Activated B cell treated with CpG ODN at 0.5 μM for 24 hours (primary cell): ENCODE data around the gene CCDC142. TPM values are rescaled to one million over a fixed set of nuclear protein-coding genes. Genes with fewer than 3 reads are reported as not detected.
A peak's percentile ranks its signal among the peaks of the same experiment; 100 is the strongest.

Experiments used
- ATAC-seq: fragments of 200-7000 bp; cut with Tn5 transposase; one replicate; pipeline ENCODE4 v1.10.0; 2021; ENCODE audit warnings: low read depth, mild to moderate bottlenecking, moderate library complexity
- CTCF ChIA-PET: fragments of 350-600 bp; sonication (Branson Sonifier 250); formaldehyde crosslinking; loops from one replicate; lab custom pipeline; 2021; ENCODE audit warnings: antibody characterized with exemption; lab: Charles Lee
- POLR2A ChIA-PET: fragments of 350-600 bp; sonication (Branson Sonifier 250); formaldehyde crosslinking; loops from one replicate; lab custom pipeline; 2021; ENCODE audit warnings: antibody characterized with exemption; lab: Charles Lee
- DNase-seq: peaks from one replicate; pipeline ENCODE4 v3.0.0; 2022
- H3K27ac Mint-ChIP-seq: one replicate; pipeline ENCODE4 v1.8.0; 2020; ENCODE audit warnings: mixed read lengths
- H3K27me3 Mint-ChIP-seq: one replicate; pipeline ENCODE4 v1.8.0; 2021; ENCODE audit warnings: mixed read lengths
- H3K36me3 Mint-ChIP-seq: one replicate; pipeline ENCODE4 v1.8.0; 2021; ENCODE audit warnings: low read depth, mixed read lengths
- H3K4me1 Mint-ChIP-seq: one replicate; pipeline ENCODE4 v1.8.0; 2021; ENCODE audit warnings: mixed read lengths
- H3K4me3 Mint-ChIP-seq: one replicate; pipeline ENCODE4 v1.8.0; 2020; ENCODE audit warnings: mild to moderate bottlenecking, mixed read lengths
- H3K9me3 Mint-ChIP-seq: one replicate; pipeline ENCODE4 v1.8.0; 2020; ENCODE audit warnings: mixed read lengths
- CTCF ChIP-seq: fragments of 200-600 bp; IDR thresholded peaks from one replicate; pipeline ENCODE4 v1.8.0; 2022; ENCODE audit warnings: antibody characterized with exemption, mild to moderate bottlenecking
- intact Hi-C: fragments of 100-400 bp; cut with micrococcal nuclease; formaldehyde crosslinking; loops from one replicate; pipeline ENCODE4 v1.15.1; 2024
- total RNA-seq: library from RNA; stranded (reverse); gene quantifications from 2 replicates; pipeline ENCODE4 v1.2.3, GENCODE V29; 2022

The CCDC142 gene
- total RNA-seq, 1 donor from 2014 or later: 40.4 TPM

- H3K9me3 Mint-ChIP-seq: no peaks in the 10 kb centered on the region
- ATAC-seq (peak; percentile 10), DNase-seq (no peak)
- peak overlapping the region; percentile 100 for H3K27ac Mint-ChIP-seq
- H3K27me3 Mint-ChIP-seq: peaks cover 24% of the 10 kb centered on the region
- H3K4me3 Mint-ChIP-seq: peak overlapping the region; percentile 96
- H3K4me1 Mint-ChIP-seq: peaks cover 47% of the 10 kb centered on the region
- POLR2A ChIA-PET: interaction anchor here (0.5 to 5.6 kb wide), 17 partner anchors 8 to 317 kb away, joined by 3 to 63 read pairs (median 7); partner anchors contain the start of genes AUP1, CCDC142, DQX1 and HTRA2
- H3K36me3 Mint-ChIP-seq: peaks cover 33% of the 10 kb centered on the region
- CTCF ChIA-PET: interaction anchor here (1.0 to 3.2 kb wide), 6 partner anchors 8 to 80 kb away, joined by 3 to 30 read pairs (median 8); partner anchors contain the start of genes CCDC142 and TTC31
- no peak for TF ChIP-seq CTCF
- intact Hi-C loops: loop anchor here (1.0 to 10.0 kb wide), 10 partner anchors 8 to 327 kb away; partner anchors contain the start of genes AUP1, DOK1, HK2 and HTRA2
Observed at GRCh38 chr2:74507926-74508520, 25.2 kb upstream of the CCDC142 start.

- Mint-ChIP-seq H3K36me3 (peaks cover 33% of the 10 kb centered on the region), H3K27ac (peak within 1 kb of the TSS; percentile 100), H3K27me3 (peaks cover 24% of the 10 kb centered on the region), H3K4me3 (peak within 1 kb of the TSS; percentile 96), H3K9me3 (no peaks in the 10 kb centered on the region), H3K4me1 (peaks cover 52% of the 10 kb centered on the region)
- TF ChIP-seq CTCF: no peak
- peak; percentile 99 for DNase-seq
- CTCF ChIA-PET: interaction anchor here (0.9 to 3.2 kb wide), 9 partner anchors 9 to 81 kb away, joined by 3 to 30 read pairs (median 5); partner anchors contain the start of genes AUP1, CCDC142, HTRA2 and TTC31
- POLR2A ChIA-PET: interaction anchor here (0.6 to 5.6 kb wide), 16 partner anchors 9 to 1185 kb away, joined by 3 to 63 read pairs (median 7); partner anchors contain the start of genes AUP1, CCDC142, DQX1 and HTRA2
- peak; percentile 85 for ATAC-seq
- intact Hi-C loops: loop anchor here (1.0 to 10.0 kb wide), 10 partner anchors 9 to 327 kb away; partner anchors contain the start of genes AUP1, DOK1, HK2 and HTRA2
Observed at GRCh38 chr2:74507145-74507925, 24.5 kb upstream of the CCDC142 start, which contains the start of gene PCGF1. TSS of gene PCGF1 (minus strand) at chr2:74507695. CDS start at chr2:74507668, 27 bp downstream.

GRCh38 chr2:74505448-74506246, 22.8 kb upstream of the CCDC142 start:
- ChIA-PET CTCF (interaction anchor here (1.4 to 3.2 kb wide), 4 partner anchors 23 to 83 kb away, joined by 4 to 30 read pairs (median 14); partner anchors contain the start of genes CCDC142 and TTC31), POLR2A (interaction anchor here (2.7 to 5.6 kb wide), 3 partner anchors 10 to 25 kb away, joined by 18 to 63 read pairs (median 35); partner anchors contain the start of genes AUP1, HTRA2 and TLX2)
- peaks cover 58% of the 10 kb centered on the region for H3K4me1 Mint-ChIP-seq
- no peak for TF ChIP-seq CTCF
- ATAC-seq (no peak), DNase-seq (no peak)
- H3K4me3 Mint-ChIP-seq: no peak overlapping the region
- peaks cover 33% of the 10 kb centered on the region for H3K36me3 Mint-ChIP-seq
- intact Hi-C loops: loop anchor here (10.0 kb wide), 2 partner anchors 149 to 329 kb away; partner anchors contain the start of genes HK2 and SEMA4F
- no peaks in the 10 kb centered on the region for H3K9me3 Mint-ChIP-seq
- H3K27ac Mint-ChIP-seq: no peak overlapping the region
- peaks cover 28% of the 10 kb centered on the region for H3K27me3 Mint-ChIP-seq

DNA sequence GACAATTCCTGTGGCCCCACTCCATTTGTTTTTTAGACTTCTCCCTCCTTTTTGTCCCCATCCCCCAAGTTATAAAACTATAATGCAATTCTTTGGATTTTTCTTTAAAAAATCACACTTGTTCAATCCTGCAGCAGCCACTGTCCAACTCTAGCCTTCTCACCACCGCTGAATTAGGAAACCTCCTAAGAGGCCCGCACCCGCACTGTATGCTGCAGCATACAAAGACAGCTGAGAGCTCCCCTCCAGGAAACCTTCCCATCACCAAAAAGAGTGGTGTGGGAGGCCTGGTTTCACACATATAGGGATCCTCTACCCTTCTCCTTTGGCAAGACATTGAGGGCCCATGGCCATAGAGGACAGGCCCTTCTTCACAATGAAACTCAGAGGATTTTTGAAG, 21.8 kb upstream of the CCDC142 start:
- no peak for ATAC-seq
- Mint-ChIP-seq H3K9me3 (no peaks in the 10 kb centered on the region), H3K27ac (no peak overlapping the region), H3K4me1 (peaks cover 65% of the 10 kb centered on the region), H3K36me3 (peaks cover 33% of the 10 kb centered on the region), H3K27me3 (peaks cover 26% of the 10 kb centered on the region), H3K4me3 (peak overlapping the region; percentile 63)
- ChIA-PET POLR2A (interaction anchor here (1.1 to 2.8 kb wide), 5 partner anchors 11 to 84 kb away, joined by 3 to 35 read pairs (median 4); partner anchors contain the start of genes AUP1, DQX1, HTRA2 and INO80B), CTCF (interaction anchor here (1.0 to 2.5 kb wide), 3 partner anchors 32 to 85 kb away, joined by 3 to 12 read pairs (median 8); partner anchors contain the start of gene MRPL53)
- DNase-seq: no peak
- TF ChIP-seq CTCF: no peak
- intact Hi-C loops: loop anchor here (10.0 kb wide), 2 partner anchors 150 to 330 kb away; partner anchors contain the start of genes HK2 and SEMA4F
